Right atrium auricular region (tissue), 2 donors: ENCODE data around the gene CAMK1D. TPM values are rescaled to one million over a fixed set of nuclear protein-coding genes. Genes with fewer than 3 reads are reported as not detected.
"Not testable (repeated sequence)": the region's sequence is repeated elsewhere in the genome, so short reads cannot be mapped to it uniquely, and the experiment has no call there.

ENCODE experiments used
- DNase-seq: peaks from one replicate; pipeline ENCODE4 v3.0.0-alpha.2; 2019; ENCODE audit warnings: low spot score
- H3K27ac ChIP-seq, 2 donors: fragments of 200-600 bp; sonication (generic); 1 replicate in 1 of 2; 2 replicates in 1 of 2; pipeline ENCODE4 v1.5.1; 2016 to 2019
- H3K27me3 ChIP-seq, 2 donors: fragments of 200-600 bp; sonication (generic); one replicate each; pipeline versions ENCODE4 v1.5.1 to v1.6.0; 2017 to 2019
- H3K36me3 ChIP-seq: fragments of 200-600 bp; sonication (generic); one replicate; pipeline ENCODE4 v1.5.1; 2016
- H3K4me1 ChIP-seq, 2 donors: fragments of 200-600 bp; sonication (generic); one replicate each; pipeline versions ENCODE4 v1.5.1 to v1.6.0; 2017 to 2019
- H3K4me3 ChIP-seq, 2 donors: fragments of 200-600 bp; sonication (generic); 1 replicate in 1 of 2; 2 replicates in 1 of 2; pipeline ENCODE4 v1.5.1; 2017 to 2019; ENCODE audit warnings: mild to moderate bottlenecking in 1 of 2, moderate library complexity in 1 of 2
- H3K9me3 ChIP-seq, 2 donors: fragments of 200-600 bp; sonication (generic); one replicate each; pipeline ENCODE4 v1.5.1; 2019
- total RNA-seq, 2 donors: library from RNA; depleted of rRNA; stranded (reverse); fragments of >200 nt; gene quantifications; one replicate each; pipeline ENCODE4 v1.1.0, GENCODE V29; 2016
- TF ChIP-seq, protein P1 (sequence below), 2 donors: fragments of 200-600 bp; sonication (generic); IDR thresholded peaks; one replicate each; pipeline ENCODE4 v1.5.1; 2019; ENCODE audit warnings: antibody characterized with exemption in 2 of 2

Gene CAMK1D
- total RNA-seq, 2 donors from 2014 or later = 24.5 to 27.2 TPM

- TF ChIP-seq, protein P1, sequence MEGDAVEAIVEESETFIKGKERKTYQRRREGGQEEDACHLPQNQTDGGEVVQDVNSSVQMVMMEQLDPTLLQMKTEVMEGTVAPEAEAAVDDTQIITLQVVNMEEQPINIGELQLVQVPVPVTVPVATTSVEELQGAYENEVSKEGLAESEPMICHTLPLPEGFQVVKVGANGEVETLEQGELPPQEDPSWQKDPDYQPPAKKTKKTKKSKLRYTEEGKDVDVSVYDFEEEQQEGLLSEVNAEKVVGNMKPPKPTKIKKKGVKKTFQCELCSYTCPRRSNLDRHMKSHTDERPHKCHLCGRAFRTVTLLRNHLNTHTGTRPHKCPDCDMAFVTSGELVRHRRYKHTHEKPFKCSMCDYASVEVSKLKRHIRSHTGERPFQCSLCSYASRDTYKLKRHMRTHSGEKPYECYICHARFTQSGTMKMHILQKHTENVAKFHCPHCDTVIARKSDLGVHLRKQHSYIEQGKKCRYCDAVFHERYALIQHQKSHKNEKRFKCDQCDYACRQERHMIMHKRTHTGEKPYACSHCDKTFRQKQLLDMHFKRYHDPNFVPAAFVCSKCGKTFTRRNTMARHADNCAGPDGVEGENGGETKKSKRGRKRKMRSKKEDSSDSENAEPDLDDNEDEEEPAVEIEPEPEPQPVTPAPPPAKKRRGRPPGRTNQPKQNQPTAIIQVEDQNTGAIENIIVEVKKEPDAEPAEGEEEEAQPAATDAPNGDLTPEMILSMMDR (IDR thresholded peaks at IDR 0.05) = no peak
- DNase-seq = no peak
- Histone ChIP-seq H3K4me1 (no peaks in the 10 kb centered on the region), H3K27ac (no peak overlapping the region), H3K4me3 (no peak overlapping the region), H3K9me3 (no peaks in the 10 kb centered on the region), H3K36me3 (no peaks in the 10 kb centered on the region), H3K27me3 (no peaks in the 10 kb centered on the region)
These were observed 79.2 kb downstream of the CAMK1D start for GRCh38 chr10:12428447-12429135.

DNA sequence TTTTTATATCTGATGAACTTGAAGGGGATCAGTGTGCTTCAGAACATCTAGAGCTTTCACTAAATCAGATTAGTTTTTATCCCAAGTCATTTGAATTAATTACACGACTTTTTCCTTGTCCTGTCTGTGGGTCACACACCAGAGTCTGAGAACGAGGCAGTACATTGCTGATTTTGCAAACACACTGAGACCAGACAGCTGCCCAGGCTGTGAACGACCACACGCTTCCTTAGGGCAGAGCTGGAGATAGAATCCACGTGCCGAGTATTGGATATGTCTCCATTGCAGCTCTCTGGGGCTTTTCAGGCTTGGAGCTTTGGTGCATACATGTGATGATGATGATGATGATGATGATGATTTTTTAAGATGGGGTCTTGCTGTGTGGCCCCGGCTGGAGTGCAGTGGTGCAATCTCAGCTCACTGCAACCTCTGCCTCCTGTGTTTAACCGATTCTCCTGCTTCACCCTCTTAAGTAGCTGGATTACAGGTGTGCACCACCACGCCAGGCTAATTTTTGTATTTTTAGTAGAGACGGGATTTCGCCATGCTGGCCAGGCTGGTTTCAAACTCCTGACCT is 81.1 kb downstream of the CAMK1D start:
- H3K27me3 ChIP-seq = no peaks in the 10 kb centered on the region
- TF ChIP-seq, protein P1 (IDR thresholded peaks at IDR 0.05) = no peak
- H3K9me3 ChIP-seq = no peaks in the 10 kb centered on the region
- no peaks in the 10 kb centered on the region for H3K36me3 ChIP-seq
- no peaks in the 10 kb centered on the region for H3K4me1 ChIP-seq
- no peak overlapping the region for H3K27ac ChIP-seq
- no peak overlapping the region for H3K4me3 ChIP-seq
- no peak for DNase-seq

- DNase-seq = no peak
- TF ChIP-seq, protein P1 (IDR thresholded peaks at IDR 0.05) = no peak
- Histone ChIP-seq H3K4me1 (no peaks in the 10 kb centered on the region), H3K27me3 (no peaks in the 10 kb centered on the region), H3K4me3 (no peak overlapping the region), H3K27ac (no peak overlapping the region), H3K36me3 (no peaks in the 10 kb centered on the region), H3K9me3 (no peaks in the 10 kb centered on the region)
These were observed 82.1 kb downstream of the CAMK1D start for GRCh38 chr10:12431151-12432101.

GRCh38 chr10:12432402-12433189 is 83.2 kb downstream of the CAMK1D start:
- Histone ChIP-seq H3K27me3 (no peaks in the 10 kb centered on the region), H3K36me3 (no peaks in the 10 kb centered on the region), H3K27ac (no peak overlapping the region), H3K9me3 (no peaks in the 10 kb centered on the region), H3K4me3 (no peak overlapping the region), H3K4me1 (no peaks in the 10 kb centered on the region)
- DNase-seq = no peak
- TF ChIP-seq, protein P1 (IDR thresholded peaks at IDR 0.05) = no peak

DNA sequence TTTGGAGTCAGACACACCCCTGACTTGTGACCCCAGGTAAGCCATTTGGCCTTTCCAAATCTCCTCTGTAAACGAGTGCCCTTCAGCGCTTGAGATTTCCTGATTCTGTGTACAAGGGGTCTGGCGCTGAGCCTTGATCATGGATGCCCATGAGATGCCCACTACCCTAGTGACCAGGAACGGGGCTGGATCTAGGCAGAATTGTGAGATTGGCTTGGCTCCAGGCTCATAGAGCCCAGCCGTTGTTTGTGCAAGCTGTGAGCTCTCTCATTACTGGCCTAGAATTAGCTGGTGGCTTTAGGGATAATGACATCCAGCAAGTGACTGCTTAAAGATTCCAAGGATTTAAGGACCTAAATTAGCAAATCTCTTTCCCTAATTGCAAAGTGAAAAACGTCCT is 84.9 kb downstream of the CAMK1D start:
- no peak for DNase-seq
- Histone ChIP-seq H3K9me3 (no peaks in the 10 kb centered on the region), H3K4me1 (no peaks in the 10 kb centered on the region), H3K36me3 (no peaks in the 10 kb centered on the region), H3K4me3 (no peak overlapping the region), H3K27me3 (no peaks in the 10 kb centered on the region), H3K27ac (no peak overlapping the region)
- TF ChIP-seq, protein P1 (IDR thresholded peaks at IDR 0.05) = no peak

DNA sequence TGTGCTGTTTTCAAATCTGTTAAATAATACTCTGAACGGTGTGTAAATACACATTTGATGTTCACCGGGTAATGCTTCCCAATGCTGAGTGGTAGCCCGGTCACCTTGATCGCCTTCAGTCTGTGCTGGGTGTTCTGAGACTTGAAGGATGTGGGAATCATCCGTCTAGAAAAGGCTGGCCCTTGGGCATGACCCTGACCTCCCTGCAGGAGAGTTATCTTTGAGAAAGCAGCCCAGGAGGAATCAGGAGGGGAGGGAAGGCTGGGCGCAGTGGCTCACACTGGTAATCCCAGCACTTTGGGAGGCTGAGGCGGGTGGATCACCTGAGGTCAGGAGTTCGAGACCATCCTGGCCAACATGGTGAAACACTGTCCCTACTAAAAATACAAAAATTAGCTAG is 85.3 kb downstream of the CAMK1D start:
- not testable (repeated sequence) for H3K27me3 ChIP-seq, H3K4me1 ChIP-seq, H3K27ac ChIP-seq, DNase-seq, H3K36me3 ChIP-seq, H3K9me3 ChIP-seq, H3K4me3 ChIP-seq
